Stomach (tissue), 4 donors: Measurements from ENCODE around the gene MMEL1.

Source experiments
- CTCF ChIP-seq, 7 experiments: fragments of 450-650 bp in 4 of 7; fragments of 200-600 bp in 3 of 7; sonication (generic) in 3 of 7; IDR thresholded peaks; one replicate each; pipeline ENCODE4 v1.5.1; 2016 to 2019; ENCODE audit warnings: antibody characterized with exemption in 7 of 7, control low read depth in 2 of 7, mild to moderate bottlenecking in 1 of 7
- POLR2AphosphoS5 ChIP-seq, 3 donors: sonication (generic); formaldehyde crosslinking; IDR thresholded peaks; one replicate each; pipeline ENCODE4 v1.6.1; 2016; ENCODE audit warnings: antibody characterized with exemption in 3 of 3

GRCh38 chr1:2545754-2546514 is 86.9 kb downstream of the MMEL1 start:
- TF ChIP-seq CTCF (IDR thresholded peaks at IDR 0.05) = no peak
- peak in 2 of 3 donors; percentile 78 to 83 for TF ChIP-seq POLR2AphosphoS5 (IDR thresholded peaks at IDR 0.05)
